Glutamatergic neuron (in vitro differentiated cells): Measurements from ENCODE around the gene ISX. TPM values are rescaled to one million over a fixed set of nuclear protein-coding genes. Genes with fewer than 3 reads are reported as not detected.
"Not testable (repeated sequence)": the region's sequence is repeated elsewhere in the genome, so short reads cannot be mapped to it uniquely, and the experiment has no call there.

Experiments
- DNase-seq: peaks from one replicate; pipeline ENCODE4 v3.0.0; 2022
- H3K27ac Mint-ChIP-seq: one replicate; pipeline ENCODE4 v1.8.0; 2020; ENCODE audit warnings: mild to moderate bottlenecking, mixed read lengths, inconsistent platforms; ENCODE audit not compliant: unreplicated experiment
- H3K27me3 Mint-ChIP-seq: one replicate; pipeline ENCODE4 v1.8.0; 2020; ENCODE audit warnings: mild to moderate bottlenecking, moderate library complexity, mixed read lengths, inconsistent platforms; ENCODE audit not compliant: unreplicated experiment
- H3K36me3 Mint-ChIP-seq: one replicate; pipeline ENCODE4 v1.8.0; 2020; ENCODE audit warnings: mild to moderate bottlenecking, mixed read lengths, inconsistent platforms; ENCODE audit not compliant: unreplicated experiment
- H3K4me1 Mint-ChIP-seq: one replicate; pipeline ENCODE4 v1.8.0; 2020; ENCODE audit warnings: mild to moderate bottlenecking, low read depth, mixed read lengths, inconsistent platforms; ENCODE audit not compliant: unreplicated experiment
- H3K4me3 Mint-ChIP-seq: one replicate; pipeline ENCODE4 v1.8.0; 2020; ENCODE audit warnings: mild to moderate bottlenecking, mixed read lengths, inconsistent platforms; ENCODE audit not compliant: unreplicated experiment
- H3K9me3 Mint-ChIP-seq: one replicate; pipeline ENCODE4 v1.8.0; 2020; ENCODE audit warnings: mild to moderate bottlenecking, moderate library complexity, mixed read lengths, inconsistent platforms; ENCODE audit not compliant: unreplicated experiment
- CTCF ChIP-seq: fragments of 200-600 bp; sonication (generic); IDR thresholded peaks from one replicate; pipeline ENCODE4 v1.5.0; 2021; ENCODE audit not compliant: partially characterized antibody, unreplicated experiment
- total RNA-seq: library from RNA; stranded (reverse); fragmentation: NEBNext Ultra II Directional; extraction: Animal tissue kit (Norgen Biotek cat#: 25700); gene quantifications from one replicate; pipeline ENCODE4 v1.2.1, GENCODE V29; 2021; ENCODE audit not compliant: unreplicated experiment

The ISX gene
- total RNA-seq, 1 donor from 2014 or later = not detected

GRCh38 chr22:35022291-35022690 is 43.7 kb upstream of the ISX start:
- DNase-seq = no peak
- no peak overlapping the region for H3K4me3 Mint-ChIP-seq
- peaks cover 4% of the 10 kb centered on the region for H3K9me3 Mint-ChIP-seq
- H3K27ac Mint-ChIP-seq = no peak overlapping the region
- peaks cover 10% of the 10 kb centered on the region for H3K4me1 Mint-ChIP-seq
- H3K27me3 Mint-ChIP-seq = peaks cover 4% of the 10 kb centered on the region
- TF ChIP-seq CTCF = no peak
- H3K36me3 Mint-ChIP-seq = no peaks in the 10 kb centered on the region

- TF ChIP-seq CTCF = peak; percentile 98
- no peak overlapping the region for H3K27ac Mint-ChIP-seq
- no peaks in the 10 kb centered on the region for H3K27me3 Mint-ChIP-seq
- H3K4me1 Mint-ChIP-seq = peaks cover 10% of the 10 kb centered on the region
- peak overlapping the region; percentile 6 for H3K4me3 Mint-ChIP-seq
- peak; percentile 96 for DNase-seq
- peaks cover 7% of the 10 kb centered on the region for H3K36me3 Mint-ChIP-seq
- peaks cover 7% of the 10 kb centered on the region for H3K9me3 Mint-ChIP-seq
Measured at GRCh38 chr22:35023692-35024363, 42.1 kb upstream of the ISX start.

GRCh38 chr22:35024364-35024692 is 41.6 kb upstream of the ISX start:
- Mint-ChIP-seq H3K27me3 (no peaks in the 10 kb centered on the region), H3K4me1 (peaks cover 10% of the 10 kb centered on the region), H3K27ac (no peak overlapping the region), H3K36me3 (peaks cover 8% of the 10 kb centered on the region), H3K4me3 (peak overlapping the region; percentile 6), H3K9me3 (peaks cover 10% of the 10 kb centered on the region)
- no peak for DNase-seq
- peak; percentile 40 for TF ChIP-seq CTCF

GRCh38 chr22:35030112-35030511 is 35.8 kb upstream of the ISX start:
- not testable (repeated sequence) for H3K4me3 Mint-ChIP-seq, H3K4me1 Mint-ChIP-seq, DNase-seq, H3K27ac Mint-ChIP-seq, H3K27me3 Mint-ChIP-seq
- peaks cover 12% of the 10 kb centered on the region for H3K36me3 Mint-ChIP-seq
- H3K9me3 Mint-ChIP-seq = peaks cover 13% of the 10 kb centered on the region

- Mint-ChIP-seq H3K9me3 (peaks cover 9% of the 10 kb centered on the region), H3K4me1 (no peaks in the 10 kb centered on the region), H3K4me3 (no peak overlapping the region), H3K27me3 (peaks cover 7% of the 10 kb centered on the region), H3K27ac (no peak overlapping the region), H3K36me3 (peaks cover 10% of the 10 kb centered on the region)
- no peak for TF ChIP-seq CTCF
- DNase-seq = no peak
Measured at GRCh38 chr22:35032571-35032970, 33.4 kb upstream of the ISX start.
